Activated B cell treated with CpG ODN at 0.5 μM for 24 hours (primary cell): Measurements from ENCODE around the gene STRIP2. TPM values are rescaled to one million over a fixed set of nuclear protein-coding genes. Genes with fewer than 3 reads are reported as not detected.

Experiments used
- ATAC-seq: fragments of 200-7000 bp; cut with Tn5 transposase; one replicate; pipeline ENCODE4 v1.10.0; 2021; ENCODE audit warnings: low read depth, mild to moderate bottlenecking, moderate library complexity
- CTCF ChIA-PET: fragments of 350-600 bp; sonication (Branson Sonifier 250); formaldehyde crosslinking; loops from one replicate; lab custom pipeline; 2021; ENCODE audit warnings: antibody characterized with exemption; lab: Charles Lee
- POLR2A ChIA-PET: fragments of 350-600 bp; sonication (Branson Sonifier 250); formaldehyde crosslinking; loops from one replicate; lab custom pipeline; 2021; ENCODE audit warnings: antibody characterized with exemption; lab: Charles Lee
- DNase-seq: peaks from one replicate; pipeline ENCODE4 v3.0.0; 2022
- H3K27ac Mint-ChIP-seq: one replicate; pipeline ENCODE4 v1.8.0; 2020; ENCODE audit warnings: mixed read lengths
- H3K27me3 Mint-ChIP-seq: one replicate; pipeline ENCODE4 v1.8.0; 2021; ENCODE audit warnings: mixed read lengths
- H3K36me3 Mint-ChIP-seq: one replicate; pipeline ENCODE4 v1.8.0; 2021; ENCODE audit warnings: low read depth, mixed read lengths
- H3K4me1 Mint-ChIP-seq: one replicate; pipeline ENCODE4 v1.8.0; 2021; ENCODE audit warnings: mixed read lengths
- H3K4me3 Mint-ChIP-seq: one replicate; pipeline ENCODE4 v1.8.0; 2020; ENCODE audit warnings: mild to moderate bottlenecking, mixed read lengths
- H3K9me3 Mint-ChIP-seq: one replicate; pipeline ENCODE4 v1.8.0; 2020; ENCODE audit warnings: mixed read lengths
- CTCF ChIP-seq: fragments of 200-600 bp; IDR thresholded peaks from one replicate; pipeline ENCODE4 v1.8.0; 2022; ENCODE audit warnings: antibody characterized with exemption, mild to moderate bottlenecking
- intact Hi-C: fragments of 100-400 bp; cut with micrococcal nuclease; formaldehyde crosslinking; loops from one replicate; pipeline ENCODE4 v1.15.1; 2024
- total RNA-seq: library from RNA; stranded (reverse); gene quantifications from 2 replicates; pipeline ENCODE4 v1.2.3, GENCODE V29; 2022

Gene STRIP2
- total RNA-seq, 1 donor from 2014 or later, result 0.35 TPM

GRCh38 chr7:129503725-129504124 is 69.5 kb downstream of the STRIP2 start:
- CTCF ChIA-PET, result interaction anchor here (0.6 kb wide), 1 partner anchor 131 kb away, joined by 3 read pairs; no protein-coding TSS in a partner anchor

GRCh38 chr7:129512192-129512591 is 78.0 kb downstream of the STRIP2 start:
- no peak for TF ChIP-seq CTCF
- intact Hi-C loops, result no loop called here
- no peak overlapping the region for H3K27ac Mint-ChIP-seq

More at GRCh38 chr7:129503725-129504124, 69.5 kb downstream of the STRIP2 start:
- Mint-ChIP-seq H3K4me1 (peaks cover 29% of the 10 kb centered on the region), H3K4me3 (peak overlapping the region; percentile 82), H3K27ac (peak overlapping the region; percentile 78), H3K27me3 (no peaks in the 10 kb centered on the region), H3K36me3 (no peaks in the 10 kb centered on the region), H3K9me3 (no peaks in the 10 kb centered on the region)
- POLR2A ChIA-PET, result interaction anchor here (0.7 kb wide), 1 partner anchor 566 kb away, joined by 3 read pairs; the partner anchor contains the start of gene KLHDC10
- no peak for TF ChIP-seq CTCF
- ATAC-seq (no peak), DNase-seq (no peak)
- intact Hi-C loops, result loop anchor here (2.0 kb wide), 2 partner anchors 69 to 449 kb away; partner anchors contain the start of genes STRIP2 and UBE2H

GRCh38 chr7:129513546-129513945 is 79.3 kb downstream of the STRIP2 start:
- Mint-ChIP-seq H3K4me3 (no peak overlapping the region), H3K27me3 (no peaks in the 10 kb centered on the region), H3K36me3 (no peaks in the 10 kb centered on the region), H3K4me1 (no peaks in the 10 kb centered on the region), H3K27ac (no peak overlapping the region), H3K9me3 (no peaks in the 10 kb centered on the region)
- DNase-seq (no peak), ATAC-seq (no peak)
- intact Hi-C loops, result no loop called here
- ChIA-PET POLR2A (no interaction called here), CTCF (interaction anchor here (1.2 kb wide), 1 partner anchor 20 kb away, joined by 3 read pairs; no protein-coding TSS in a partner anchor)
- no peak for TF ChIP-seq CTCF

More at GRCh38 chr7:129512192-129512591, 78.0 kb downstream of the STRIP2 start:
- no peak overlapping the region for H3K4me3 Mint-ChIP-seq
- no peaks in the 10 kb centered on the region for H3K4me1 Mint-ChIP-seq
- no peaks in the 10 kb centered on the region for H3K36me3 Mint-ChIP-seq
- no peaks in the 10 kb centered on the region for H3K9me3 Mint-ChIP-seq
- ChIA-PET POLR2A (no interaction called here), CTCF (no interaction called here)
- ATAC-seq, result no peak
- DNase-seq, result no peak
- no peaks in the 10 kb centered on the region for H3K27me3 Mint-ChIP-seq

GRCh38 chr7:129514683-129515082 is 80.5 kb downstream of the STRIP2 start:
- POLR2A ChIA-PET, result no interaction called here
- Mint-ChIP-seq H3K9me3 (no peaks in the 10 kb centered on the region), H3K27me3 (peaks cover 2% of the 10 kb centered on the region), H3K4me3 (no peak overlapping the region), H3K4me1 (no peaks in the 10 kb centered on the region), H3K27ac (no peak overlapping the region), H3K36me3 (no peaks in the 10 kb centered on the region)
- intact Hi-C loops, result no loop called here
- ATAC-seq, result no peak
- CTCF ChIA-PET, result interaction anchor here (1.2 kb wide), 1 partner anchor 21 kb away, joined by 3 read pairs; no protein-coding TSS in a partner anchor
- TF ChIP-seq CTCF, result no peak
- no peak for DNase-seq

- POLR2A ChIA-PET, result no interaction called here
- TF ChIP-seq CTCF, result no peak
- H3K4me3 Mint-ChIP-seq, result no peak overlapping the region
- CTCF ChIA-PET, result no interaction called here
- intact Hi-C loops, result no loop called here
- peaks cover 4% of the 10 kb centered on the region for H3K27me3 Mint-ChIP-seq
- DNase-seq (no peak), ATAC-seq (no peak)
- H3K4me1 Mint-ChIP-seq, result no peaks in the 10 kb centered on the region
- H3K9me3 Mint-ChIP-seq, result no peaks in the 10 kb centered on the region
- no peaks in the 10 kb centered on the region for H3K36me3 Mint-ChIP-seq
- H3K27ac Mint-ChIP-seq, result no peak overlapping the region
Observed at GRCh38 chr7:129515381-129515780, 81.1 kb downstream of the STRIP2 start.
